GM03348 (cell line): ENCODE measurements around the gene FHIT.
"Not testable (repeated sequence)": the region's sequence is repeated elsewhere in the genome, so short reads cannot be mapped to it uniquely, and the experiment has no call there.

Experiments
- DNase-seq: peaks from one replicate; pipeline ENCODE4 v3.0.0; 2012; ENCODE audit warnings: low spot score

Gene FHIT

DNA sequence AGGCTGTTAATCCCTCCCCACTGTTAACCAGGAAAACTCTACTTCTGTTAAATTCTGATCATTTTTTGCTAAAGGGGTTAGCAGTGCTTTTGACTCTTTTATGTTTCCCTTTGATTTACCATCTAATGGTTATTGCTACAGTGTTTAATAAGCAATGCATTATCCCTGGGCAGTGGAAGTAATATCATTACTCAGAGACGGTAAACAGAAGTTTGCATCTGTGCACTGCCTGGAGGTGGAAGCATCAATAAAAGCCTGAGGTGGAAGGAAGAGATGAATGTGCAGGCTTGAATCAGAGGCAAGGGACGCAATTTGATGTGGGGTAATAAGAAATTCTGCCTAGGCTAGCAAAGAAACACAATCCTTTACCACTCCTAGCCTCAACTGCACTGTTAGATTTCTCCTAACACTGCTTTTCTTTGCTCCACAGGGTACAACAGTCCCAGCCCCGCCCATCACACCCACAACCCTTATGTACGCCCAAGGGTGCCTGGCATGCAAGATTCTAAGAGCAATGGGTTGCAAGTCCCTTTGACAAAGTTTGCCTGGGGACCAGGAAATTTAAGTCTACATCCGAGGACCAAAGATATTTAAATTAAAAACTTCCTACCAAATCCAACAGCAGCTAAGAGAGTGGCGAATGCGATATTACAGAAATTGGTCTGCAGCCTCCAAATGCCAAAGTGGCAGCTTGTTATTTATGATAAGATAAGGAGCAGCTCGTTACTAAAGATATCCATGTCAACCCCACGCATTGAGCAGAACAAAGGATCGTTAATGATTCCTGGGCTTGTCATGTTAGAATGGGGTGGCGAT lies 261.4 kb downstream of the FHIT start:
- DNase-seq, result no peak

DNA sequence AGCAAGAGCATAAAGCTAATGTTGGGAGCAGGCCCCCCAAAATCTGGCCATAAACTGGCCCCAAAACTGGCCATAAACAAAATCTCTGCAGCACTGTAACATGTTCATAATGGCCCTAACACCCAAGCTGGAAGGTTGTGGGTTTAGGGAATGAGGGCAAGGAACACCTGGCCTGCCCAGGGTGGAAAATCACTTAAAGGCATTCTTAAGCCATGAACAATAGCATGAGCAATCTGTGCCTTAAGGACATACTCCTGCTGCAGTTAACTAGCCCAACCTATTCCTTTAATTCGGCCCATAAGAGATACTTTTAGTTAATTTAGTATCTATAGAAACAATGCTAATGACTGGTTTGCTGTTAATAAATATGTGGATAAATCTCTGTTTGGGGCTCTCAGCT lies 264.1 kb downstream of the FHIT start:
- not testable (repeated sequence) for DNase-seq

DNA sequence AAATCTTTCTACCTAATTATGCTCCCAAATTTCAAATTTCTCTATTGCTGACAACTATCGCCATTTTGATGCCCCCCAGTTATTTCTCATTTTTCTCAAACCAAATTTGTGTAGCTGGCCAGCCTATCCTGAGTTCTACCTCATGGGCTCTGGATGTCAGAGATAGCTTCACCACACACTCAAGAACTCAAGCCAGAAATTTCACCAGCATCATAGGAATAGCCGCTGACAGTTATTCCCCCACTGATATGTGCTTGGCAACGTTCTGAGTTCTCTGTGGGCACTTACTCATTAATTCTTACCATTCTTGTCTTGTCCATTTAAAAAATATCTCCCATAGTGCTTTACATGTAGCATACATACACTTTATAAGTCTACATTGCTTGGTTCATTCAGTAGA lies 264.7 kb downstream of the FHIT start:
- DNase-seq, result no peak

DNA sequence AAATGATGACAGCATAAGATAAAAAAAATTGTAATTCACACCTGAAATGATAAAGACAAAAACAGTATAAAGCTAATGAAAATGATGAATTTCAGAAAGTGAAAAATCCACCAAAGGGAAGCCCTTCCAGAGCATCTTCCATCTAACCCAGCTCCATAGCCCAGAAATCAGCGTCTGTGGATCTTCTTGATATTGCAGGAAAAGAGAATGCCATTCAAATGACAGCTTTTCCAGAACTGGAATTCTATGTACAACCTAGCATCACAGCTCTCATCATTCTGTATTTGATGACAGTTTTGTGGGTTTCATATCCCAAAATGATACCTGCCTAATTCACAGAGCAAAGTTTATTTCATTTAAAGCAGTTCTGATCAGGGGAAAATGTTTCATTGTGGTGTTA lies 267.3 kb downstream of the FHIT start:
- DNase-seq, result no peak

DNA sequence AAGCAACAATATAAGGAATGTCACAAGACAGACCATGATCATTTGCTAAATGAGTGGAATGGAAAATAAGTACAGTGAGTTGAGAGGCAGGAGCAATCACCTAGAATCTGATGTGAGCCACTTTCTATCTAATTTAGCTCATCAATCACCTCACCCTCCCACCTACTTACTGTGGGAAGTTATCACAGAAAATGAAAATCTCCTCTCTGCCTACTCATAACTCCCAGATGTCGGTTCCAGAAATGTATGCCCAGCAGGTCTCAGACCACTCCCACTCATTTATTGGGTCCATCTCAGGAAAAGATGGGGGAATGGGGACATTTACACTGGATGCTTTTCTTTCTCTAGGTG lies 270.9 kb downstream of the FHIT start:
- DNase-seq, result no peak

DNA sequence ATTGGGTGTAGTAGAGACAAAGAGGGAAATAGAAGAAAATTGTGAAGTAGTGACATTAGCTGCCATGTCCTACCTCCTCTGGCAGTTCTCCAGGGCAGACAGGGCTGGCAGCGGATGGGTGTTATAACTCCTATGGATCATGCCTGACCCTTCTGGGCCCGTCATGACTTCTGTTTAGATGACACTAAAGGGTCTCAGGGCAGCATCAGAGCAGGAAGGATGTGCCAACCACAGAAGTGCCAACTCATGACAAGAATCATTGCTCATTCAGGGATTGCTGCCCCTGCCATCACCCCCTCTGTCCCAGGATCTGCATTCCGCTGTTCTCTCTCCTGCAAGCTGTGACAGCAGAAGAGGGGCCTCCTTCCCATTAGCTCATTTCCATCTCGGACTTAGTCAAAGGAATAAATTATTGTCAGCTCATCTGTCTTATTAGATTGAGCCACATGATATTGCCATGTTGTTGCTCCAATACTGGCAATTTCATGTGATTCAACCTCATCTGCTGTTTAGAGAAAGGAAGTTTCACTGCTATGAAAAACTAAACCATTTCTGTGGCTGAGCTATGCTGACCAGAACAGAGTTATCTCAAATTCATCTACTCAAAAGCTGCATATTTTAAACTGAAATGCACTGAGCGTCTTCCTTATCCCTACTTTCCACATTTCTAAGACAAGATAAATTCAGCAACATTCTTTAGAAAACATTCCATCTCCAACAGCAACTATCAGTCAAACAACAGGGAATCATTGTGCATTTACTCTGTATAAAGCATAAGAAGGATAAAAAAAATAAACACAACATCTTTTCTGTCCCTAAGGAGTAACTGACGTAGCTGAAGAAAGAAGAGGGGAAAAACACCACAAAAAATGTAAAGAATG lies 271.6 kb downstream of the FHIT start:
- peak; percentile 22 for DNase-seq

DNA sequence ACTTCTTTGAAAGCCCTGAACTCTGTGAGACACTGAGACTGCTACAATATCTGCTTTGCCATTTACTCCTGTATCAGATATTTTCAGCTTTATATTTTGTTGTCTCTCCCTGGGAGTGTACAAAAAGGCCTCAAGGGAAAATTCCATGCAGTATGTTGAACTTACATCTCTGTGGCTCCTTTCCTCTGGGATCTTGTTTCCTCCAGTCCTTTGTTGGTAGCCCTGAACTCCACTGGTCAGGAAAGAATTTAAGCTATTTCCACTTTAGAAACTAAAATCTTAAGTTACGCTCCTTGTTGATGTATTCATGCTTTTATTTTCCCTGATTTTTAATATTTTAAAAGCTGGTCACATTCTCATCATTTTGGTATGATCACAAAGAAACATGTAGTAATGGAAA lies 277.9 kb downstream of the FHIT start:
- no peak for DNase-seq

DNA sequence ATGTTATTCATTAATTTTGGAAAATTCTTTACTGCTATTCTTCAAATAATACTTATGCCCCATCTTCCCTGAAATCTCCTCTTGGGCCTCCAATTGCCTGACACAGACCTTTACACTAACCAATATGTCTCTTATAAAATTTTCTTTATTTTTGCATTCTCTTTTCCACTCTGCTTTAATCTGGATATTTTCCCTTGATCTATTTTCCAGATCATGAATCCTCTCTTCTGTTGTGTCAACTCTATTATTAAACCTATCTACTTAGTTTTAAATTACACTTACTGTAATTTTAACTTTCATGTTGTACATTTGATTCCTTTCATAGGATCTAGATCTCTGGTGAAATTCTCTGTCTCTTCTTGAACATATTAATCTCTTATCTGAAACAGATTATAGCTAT lies 278.7 kb downstream of the FHIT start:
- DNase-seq, result no peak

DNA sequence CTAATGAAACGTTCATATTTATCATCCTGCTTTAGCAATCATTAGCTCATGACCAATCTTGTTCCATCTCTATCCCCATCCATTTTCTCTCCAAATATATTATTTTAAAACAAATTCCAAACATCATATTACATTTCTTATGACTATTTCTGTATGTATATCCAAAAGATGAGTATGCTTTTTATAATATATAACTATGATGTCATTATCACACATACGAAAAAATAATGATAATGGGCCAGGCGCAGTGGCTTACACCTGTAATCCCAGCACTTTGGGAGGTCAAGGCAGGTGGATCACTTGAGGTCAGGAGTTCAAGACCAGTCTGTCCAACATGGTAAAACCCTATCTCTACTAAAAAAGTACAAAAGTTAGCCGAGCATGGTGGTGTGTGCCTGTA lies 280.4 kb downstream of the FHIT start:
- DNase-seq, result no peak

DNA sequence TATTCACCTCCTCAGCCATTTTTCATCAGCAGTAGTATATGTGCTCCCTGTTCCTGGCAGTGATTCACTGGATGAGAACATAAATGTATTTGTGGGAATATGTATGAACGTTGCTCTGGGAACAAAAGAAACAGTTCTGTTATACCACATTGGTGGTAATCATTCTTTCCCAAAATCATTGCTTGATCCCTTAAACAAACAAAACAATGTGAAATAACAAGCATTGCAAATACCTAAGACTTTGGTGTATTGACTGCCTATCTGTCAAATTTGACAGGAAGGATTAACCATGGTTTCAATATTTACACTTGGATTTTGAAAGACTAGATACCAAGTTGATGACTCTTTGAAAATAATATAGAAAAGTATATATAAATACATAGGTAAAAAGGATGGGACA lies 284.1 kb downstream of the FHIT start:
- DNase-seq, result no peak

DNA sequence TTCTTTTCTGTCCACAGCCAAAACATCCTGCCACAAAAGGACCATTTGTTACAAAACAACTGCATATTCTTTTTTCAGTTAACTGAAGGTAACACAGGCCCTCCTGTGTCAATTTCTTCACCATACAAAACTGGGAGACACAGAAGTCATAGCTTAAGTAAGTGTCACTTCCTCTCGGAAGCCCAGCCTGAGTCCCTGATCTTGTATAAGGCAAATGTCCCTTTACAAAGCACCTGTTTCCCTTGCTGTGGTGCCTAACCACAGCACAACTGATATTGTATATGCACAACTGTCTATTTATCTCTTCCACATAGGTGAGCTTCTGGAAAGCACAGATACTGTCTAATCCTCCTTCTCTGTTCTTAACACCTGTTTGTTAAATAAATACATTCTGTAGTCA lies 293.7 kb downstream of the FHIT start:
- DNase-seq, result no peak

DNA sequence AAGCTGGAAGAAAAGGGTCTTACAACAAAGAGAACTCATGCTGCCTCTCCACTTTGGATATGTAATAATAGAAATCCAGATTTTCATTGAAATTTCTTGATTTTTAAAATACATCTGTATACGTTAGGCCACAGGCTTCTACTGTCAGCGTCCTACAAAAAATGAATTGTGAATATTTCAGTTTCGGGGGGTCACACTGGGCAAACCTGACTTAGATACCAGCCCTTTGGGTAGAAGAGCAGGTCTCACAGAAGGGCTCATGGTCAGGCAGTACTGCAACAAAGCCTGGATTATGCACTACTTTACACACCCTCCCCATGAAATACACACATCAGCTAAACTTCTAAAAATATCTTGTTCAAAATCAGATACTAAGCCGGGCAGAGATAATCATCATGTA lies 294.5 kb downstream of the FHIT start:
- no peak for DNase-seq

DNA sequence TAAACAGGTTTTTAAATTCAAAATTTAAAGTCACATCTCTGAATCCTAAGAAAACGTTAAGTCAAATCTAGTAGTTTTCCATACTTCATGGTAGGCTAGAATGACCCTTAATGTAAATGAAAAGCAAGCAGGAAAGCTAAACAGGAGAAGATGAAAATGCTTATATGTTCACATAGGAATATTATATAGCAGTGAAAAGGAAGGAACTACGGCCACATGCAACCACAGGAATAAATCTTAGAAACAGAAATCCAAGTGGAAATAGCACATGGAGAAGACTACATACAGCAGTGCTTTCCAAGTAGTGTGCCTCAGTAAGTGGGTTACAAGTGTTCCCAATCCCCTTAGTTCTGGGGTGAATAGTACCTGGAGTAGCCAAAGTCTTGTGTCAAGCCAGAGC lies 296.2 kb downstream of the FHIT start:
- DNase-seq, result no peak

DNA sequence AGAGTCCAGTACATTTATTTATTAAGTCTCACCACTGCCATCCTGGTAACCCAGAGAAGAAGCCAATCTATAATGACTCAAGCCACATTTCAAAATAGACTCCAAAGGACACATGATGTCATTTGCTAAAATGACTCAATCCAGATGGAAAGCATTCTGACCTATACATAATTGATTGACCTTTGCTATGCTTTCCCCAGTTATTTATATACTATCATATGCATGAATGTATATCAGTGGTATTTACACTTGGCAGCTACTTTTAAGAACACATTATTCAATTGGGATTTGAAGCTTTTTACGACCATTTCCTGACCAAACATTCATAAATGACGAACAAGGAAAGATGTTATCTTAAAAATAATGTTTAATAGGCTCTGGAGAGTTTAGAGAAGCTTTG lies 297.2 kb downstream of the FHIT start:
- DNase-seq, result peak; percentile 6

DNA sequence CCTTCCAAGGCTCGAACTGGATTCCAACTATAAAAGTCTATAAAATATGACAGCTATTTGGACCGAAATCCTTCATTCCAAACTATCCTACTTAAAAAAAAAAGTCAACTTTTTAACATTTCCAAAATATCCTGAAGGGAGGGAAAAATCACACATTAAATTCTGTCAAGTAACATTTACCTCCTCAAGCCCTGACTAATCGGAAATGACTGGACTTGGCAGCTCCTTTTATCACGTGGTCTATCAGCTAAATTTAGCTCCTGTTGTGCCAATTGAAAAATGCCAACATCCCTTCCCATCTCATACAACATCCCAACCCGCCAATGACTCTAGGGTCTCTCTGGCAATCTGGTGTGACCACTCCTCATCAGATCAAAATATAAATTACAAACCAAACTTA lies 297.9 kb downstream of the FHIT start:
- no peak for DNase-seq

DNA sequence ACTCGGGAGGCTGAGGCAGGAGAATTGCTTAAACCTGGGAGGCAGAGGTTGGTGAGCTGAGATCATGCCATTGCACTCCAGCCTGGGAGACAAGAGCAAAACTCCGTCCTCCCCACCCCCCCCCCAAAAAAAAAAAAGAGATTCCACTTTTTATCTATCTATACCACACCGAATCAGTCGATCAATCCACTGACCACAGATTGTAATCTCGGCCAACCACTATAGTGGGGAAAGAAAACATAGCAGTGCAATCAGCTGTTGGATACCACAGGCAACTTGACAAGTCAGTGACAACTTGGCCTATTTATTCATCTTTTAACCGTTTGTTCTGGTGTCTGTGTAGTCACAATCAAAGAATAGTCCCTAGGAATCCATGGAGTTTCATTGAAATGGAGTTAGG lies 299.2 kb downstream of the FHIT start:
- no peak for DNase-seq

DNA sequence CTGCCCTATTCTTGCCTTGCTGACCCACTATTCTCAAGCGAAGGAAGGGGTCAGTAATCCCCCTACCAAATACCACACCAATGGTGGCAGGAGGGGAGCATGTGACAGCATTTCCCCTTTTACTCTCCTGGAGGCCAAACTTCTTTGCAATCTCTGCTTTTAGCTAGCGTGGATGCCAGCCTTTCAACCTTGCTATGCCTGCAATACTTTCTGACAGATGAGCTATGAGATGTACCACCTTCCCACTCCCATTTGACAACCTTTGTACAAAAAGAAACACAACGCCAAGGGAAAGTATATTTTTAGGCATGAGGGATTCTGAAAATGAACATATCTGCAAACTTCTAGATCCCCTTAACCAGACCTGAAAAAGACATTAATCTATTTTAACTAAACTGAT lies 302.1 kb downstream of the FHIT start:
- DNase-seq, result no peak

DNA sequence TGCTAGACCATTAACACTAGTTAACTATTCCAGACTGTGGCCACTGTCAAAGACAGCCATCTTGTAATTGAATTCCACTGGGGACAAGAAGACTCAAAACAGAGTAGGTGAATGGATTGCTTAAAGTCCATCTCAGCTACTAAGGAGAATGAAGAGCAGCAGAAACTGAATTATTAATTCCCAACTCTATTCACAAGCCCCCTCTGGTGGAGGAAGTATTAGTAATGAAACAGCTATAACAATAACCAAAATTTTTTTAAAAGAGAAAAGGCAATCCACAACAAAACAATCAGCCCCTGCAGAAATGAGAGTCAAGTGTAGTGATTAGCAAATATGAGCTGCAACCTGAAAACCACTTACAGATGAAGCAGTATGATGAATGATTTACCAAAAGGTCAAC lies 302.8 kb downstream of the FHIT start:
- peak; percentile 50 for DNase-seq

DNA sequence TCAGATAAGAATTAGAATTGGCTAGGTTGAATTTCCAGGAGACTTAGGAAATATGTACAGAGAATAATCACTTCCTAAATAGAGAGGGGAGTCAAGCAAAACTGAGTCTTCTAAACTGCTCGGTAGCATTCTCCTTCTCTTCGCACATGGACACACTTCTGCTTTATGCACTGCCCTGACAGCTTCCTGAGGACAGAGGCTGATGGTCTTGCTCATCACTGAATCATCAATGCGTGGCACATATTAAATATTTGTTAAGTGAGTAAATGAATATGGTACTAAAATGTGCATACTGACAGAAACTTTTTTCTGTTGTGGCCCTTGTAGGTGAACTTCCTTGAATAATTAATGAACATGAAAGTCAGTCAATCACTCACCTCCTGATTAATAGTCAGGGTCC lies 315.5 kb downstream of the FHIT start:
- DNase-seq, result peak; percentile 68

DNA sequence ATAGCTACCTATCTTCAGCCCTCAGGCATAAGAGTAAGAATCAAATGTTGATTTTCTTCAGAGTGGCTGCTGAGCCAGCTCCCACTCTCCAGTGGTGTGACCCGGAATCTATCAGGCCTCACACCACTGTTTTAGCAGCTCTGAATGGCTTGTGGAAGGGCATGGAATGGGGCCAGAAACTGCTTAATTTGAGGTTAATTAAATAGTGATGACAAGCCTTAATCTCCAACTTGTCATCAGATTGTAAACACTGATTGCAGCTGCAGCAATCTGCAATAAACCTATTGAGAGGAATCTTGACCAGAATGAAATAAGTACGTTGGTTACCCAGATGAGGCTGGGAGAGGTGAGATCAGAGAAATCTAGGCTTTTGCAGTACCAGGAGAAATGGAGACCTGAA lies 317.4 kb downstream of the FHIT start:
- DNase-seq, result no peak

DNA sequence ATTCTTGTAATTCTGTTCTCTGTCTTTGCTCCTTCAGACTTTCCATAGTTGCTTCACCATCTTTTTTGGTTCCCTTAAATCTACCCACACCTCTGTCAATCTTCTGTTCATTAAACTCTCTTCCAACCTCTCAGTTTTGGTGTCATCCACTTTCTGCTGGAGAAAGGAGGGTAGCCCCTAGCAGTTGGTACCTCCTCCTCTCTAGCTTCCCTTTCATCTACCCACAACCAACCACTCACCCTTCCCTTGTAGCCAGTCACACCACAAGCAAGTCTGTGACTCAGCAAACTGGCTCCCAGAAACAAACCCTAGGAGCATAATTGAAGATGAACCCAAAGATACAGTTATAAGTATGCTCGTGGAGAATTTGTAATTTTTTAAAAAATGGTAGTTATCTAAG lies 318.6 kb downstream of the FHIT start:
- peak; percentile 8 for DNase-seq

DNA sequence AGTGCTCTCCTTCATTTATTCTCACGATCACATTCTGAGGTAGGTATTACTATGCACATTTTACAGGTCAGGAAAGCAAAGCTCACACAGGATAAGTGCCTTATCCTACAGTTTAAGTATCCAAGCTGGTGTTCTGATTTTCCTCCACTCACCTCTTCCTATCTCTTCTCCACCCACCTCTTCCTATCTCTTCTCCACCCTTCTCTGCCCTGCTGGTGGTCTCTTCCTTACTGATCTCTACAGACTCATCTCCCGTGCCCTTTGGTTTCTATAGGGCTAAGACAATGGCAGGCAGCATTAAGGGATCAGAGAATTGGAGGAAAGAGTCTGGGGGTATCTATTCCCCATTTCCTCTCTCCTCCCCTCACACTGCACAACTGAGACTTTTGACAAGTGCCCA lies 319.1 kb downstream of the FHIT start:
- DNase-seq, result no peak

DNA sequence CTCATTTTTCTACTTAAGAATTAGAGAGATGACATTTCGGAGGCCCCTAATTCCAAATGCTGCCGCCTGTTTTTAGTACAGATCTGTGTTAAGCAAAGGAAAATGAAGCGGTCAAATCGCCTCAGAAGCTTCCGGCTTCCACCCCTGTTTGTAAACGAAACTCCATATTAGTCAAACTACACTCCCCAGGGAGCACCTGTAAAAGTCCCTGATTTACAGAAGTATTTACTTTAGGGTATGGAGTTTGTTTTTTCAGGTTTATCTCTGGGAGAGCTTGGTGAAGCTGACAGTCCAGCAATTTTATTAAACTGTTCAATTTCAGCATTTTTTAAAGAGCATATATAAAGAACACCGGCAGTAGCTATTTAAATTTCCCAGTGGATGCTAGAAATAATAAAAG lies 319.8 kb downstream of the FHIT start:
- DNase-seq, result no peak

DNA sequence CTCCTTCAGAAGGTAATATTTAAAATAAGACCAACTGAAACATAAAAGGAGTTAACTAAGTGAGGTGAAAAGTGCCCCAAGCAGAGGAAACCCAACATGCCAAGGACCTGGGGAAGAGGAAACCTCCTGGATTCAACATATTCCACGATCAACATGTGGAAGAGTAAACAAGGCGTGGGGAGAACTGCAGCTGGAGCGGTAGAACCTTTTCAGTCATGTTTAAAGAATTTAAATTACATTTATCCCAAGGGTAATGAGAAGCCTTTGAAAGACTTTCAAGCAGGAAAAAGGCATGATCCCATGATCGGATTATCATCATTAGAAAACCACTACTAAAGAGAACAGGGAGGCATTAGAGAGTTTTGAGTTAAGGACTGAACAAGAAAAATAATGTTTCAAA lies 330.7 kb downstream of the FHIT start:
- no peak for DNase-seq
